Renal pelvis (tissue), 4 donors: Measurements from ENCODE around the gene MED12L. TPM values are rescaled to one million over a fixed set of nuclear protein-coding genes. Genes with fewer than 3 reads are reported as not detected.
A peak's percentile ranks its signal among the peaks of the same experiment; 100 is the strongest.

Experiments used
- DNase-seq: peaks from one replicate; pipeline ENCODE4 v3.0.0-alpha.2; 2013
- polyA plus RNA-seq, 3 donors: library from polyadenylated mRNA; unstranded; fragments of 120-200 nt; gene quantifications; one replicate each; pipeline ENCODE4 v1.2.1, GENCODE V29; 2013; ENCODE audit not compliant: insufficient read length in 3 of 3

MED12L gene
- polyA plus RNA-seq, 3 donors: 2.2 to 2.7 (median 2.6) TPM

GRCh38 chr3:151256749-151257148 is 171.3 kb downstream of the MED12L start:
- no peak for DNase-seq

GRCh38 chr3:151259664-151260063 is 174.2 kb downstream of the MED12L start:
- DNase-seq: no peak

- DNase-seq: no peak
Measured at GRCh38 chr3:151262871-151263525, 177.5 kb downstream of the MED12L start.

- no peak for DNase-seq
Measured at GRCh38 chr3:151264605-151265004, 179.1 kb downstream of the MED12L start.

- no peak for DNase-seq
Measured at GRCh38 chr3:151265166-151265565, 179.7 kb downstream of the MED12L start.

GRCh38 chr3:151265866-151266265 is 180.4 kb downstream of the MED12L start:
- DNase-seq: no peak

- no peak for DNase-seq
Measured at GRCh38 chr3:151267066-151267465, 181.6 kb downstream of the MED12L start.

GRCh38 chr3:151268267-151269235 is 183.1 kb downstream of the MED12L start:
- DNase-seq: no peak

- DNase-seq: no peak
Measured at GRCh38 chr3:151269631-151270030, 184.2 kb downstream of the MED12L start.

- no peak for DNase-seq
Measured at GRCh38 chr3:151275091-151275490, 189.6 kb downstream of the MED12L start.

- no peak for DNase-seq
Measured at GRCh38 chr3:151276038-151276686, 190.7 kb downstream of the MED12L start.

- no peak for DNase-seq
Measured at GRCh38 chr3:151276687-151277042, 191.2 kb downstream of the MED12L start.

GRCh38 chr3:151278230-151278629 is 192.8 kb downstream of the MED12L start, which contains the start of gene P2RY14:
P2RY14 (minus strand) TSS chr3:151278542; CDS start chr3:151214316, 64,226 bp downstream.
- no peak for DNase-seq

GRCh38 chr3:151281671-151282324 is 196.3 kb downstream of the MED12L start:
- no peak for DNase-seq

GRCh38 chr3:151282921-151283320 is 197.5 kb downstream of the MED12L start:
- DNase-seq: peak; percentile 57

- no peak for DNase-seq
Measured at GRCh38 chr3:151283387-151283786, 197.9 kb downstream of the MED12L start.

GRCh38 chr3:151283907-151284461 is 198.5 kb downstream of the MED12L start:
- DNase-seq: peak; percentile 51

- DNase-seq: no peak
Measured at GRCh38 chr3:151285940-151286339, 200.5 kb downstream of the MED12L start.

- no peak for DNase-seq
Measured at GRCh38 chr3:151289445-151289844, 204.0 kb downstream of the MED12L start.

- DNase-seq: no peak
Measured at GRCh38 chr3:151290673-151291072, 205.2 kb downstream of the MED12L start.

- DNase-seq: no peak
Measured at GRCh38 chr3:151293127-151293526, 207.7 kb downstream of the MED12L start.

GRCh38 chr3:151296226-151296625 is 210.8 kb downstream of the MED12L start:
- DNase-seq: no peak
